Ovary (tissue), 9 donors: Measurements from ENCODE around the gene OR6F1. TPM values are rescaled to one million over a fixed set of nuclear protein-coding genes. Genes with fewer than 3 reads are reported as not detected.
"Not testable (repeated sequence)": the region's sequence is repeated elsewhere in the genome, so short reads cannot be mapped to it uniquely, and the experiment has no call there.

ENCODE experiments used
- DNase-seq, 5 donors: peaks; one replicate each; pipeline ENCODE4 v3.0.0-alpha.2; 2019 to 2020
- H3K27ac ChIP-seq, 2 donors: fragments of 200-600 bp; one replicate each; pipeline versions ENCODE4 v1.5.1 to v1.8.0; 2019 to 2022
- H3K27me3 ChIP-seq: fragments of 200-600 bp; one replicate; pipeline ENCODE4 v1.8.0; 2022
- H3K36me3 ChIP-seq: fragments of 200-600 bp; sonication (generic); one replicate; pipeline ENCODE4 v1.5.1; 2019
- H3K4me1 ChIP-seq: one replicate; pipeline ENCODE4 v1.8.1; 2013; ENCODE audit warnings: mild to moderate bottlenecking, moderate library complexity; ENCODE audit not compliant: insufficient read depth
- H3K4me3 ChIP-seq: fragments of 200-600 bp; sonication (generic); one replicate; pipeline ENCODE4 v1.5.1; 2017
- H3K9me3 ChIP-seq, 2 donors: fragments of 200-600 bp in 1 of 2; sonication (generic) in 1 of 2; one replicate each; pipeline versions ENCODE4 v1.5.1 to v1.8.1; 2013 to 2019; ENCODE audit warnings: mild to moderate bottlenecking in 1 of 2, moderate library complexity in 1 of 2
- EP300 ChIP-seq: sonication (generic); formaldehyde crosslinking; IDR thresholded peaks from one replicate; pipeline ENCODE4 v1.6.1; 2017; ENCODE audit warnings: antibody characterized with exemption
- POLR2A ChIP-seq: fragments of 450-650 bp; IDR thresholded peaks from one replicate; pipeline ENCODE4 v1.6.1; 2017; ENCODE audit warnings: antibody characterized with exemption, mild to moderate bottlenecking, moderate library complexity
- WGBS, 3 donors: extraction: QIAGEN DNeasy Blood & Tissue Kit in 1 of 3; methylation state at CpG; one replicate each; pipeline versions ENCODE4 v1.1.5 to v1.1.7; 2013 to 2017; 5-methylcytosine and 5-hydroxymethylcytosine counted together
- intact Hi-C, 4 donors: fragments of 100-400 bp; cut with DNase I; formaldehyde crosslinking; loops; one replicate each; pipeline versions ENCODE4 v1.11.0 to v1.15.1; 2022 to 2023
- polyA plus RNA-seq, 2 donors: library from polyadenylated mRNA; stranded (reverse); fragments of 200-250 nt in 1 of 2; fragments of 350-450 nt in 1 of 2; fragmentation: Illumina TruSeq in 1 of 2; extraction: RNeasy Lipid Tissue Mini Kit (QIAGEN cat#74804) in 1 of 2; gene quantifications; one replicate each; pipeline ENCODE4 v1.2.3, GENCODE V29; 2013 to 2014
- total RNA-seq, 7 donors: library from RNA; depleted of rRNA in 2 of 7; stranded (reverse); fragments of >200 nt in 2 of 7; fragmentation: NEBNext Ultra II Directional in 3 of 7; extraction: Animal tissue kit (Norgen Biotek cat#: 25700) in 3 of 7; gene quantifications; one replicate each; pipeline versions ENCODE4 v1.1.0 to v1.2.4, GENCODE V29; 2016 to 2023
- TF ChIP-seq, protein P1 (sequence below), 3 donors: fragments of 450-650 bp in 2 of 3; fragments of 200-600 bp in 1 of 3; IDR thresholded peaks; one replicate each; pipeline versions ENCODE4 v1.5.1 to v1.8.0; 2016 to 2022; ENCODE audit warnings: antibody characterized with exemption in 3 of 3, mild to moderate bottlenecking in 1 of 3
- donor health status: DM: no; HTN: no; CAD: no; lungs with moderate emphysema.
- donor health status: DM: no; HTN: no; CAD: no.
- donor health status: Bipolar disorder and iron deficiency.
- donor health status: DM: yes; HTN: yes; CAD: no.
- donor health status: DM: no; HTN: no; CAD: no.
- donor health status: DM: yes; HTN: yes; CAD: no.

The OR6F1 gene
- total and polyA plus RNA-seq, 9 donors, result not detected

DNA sequence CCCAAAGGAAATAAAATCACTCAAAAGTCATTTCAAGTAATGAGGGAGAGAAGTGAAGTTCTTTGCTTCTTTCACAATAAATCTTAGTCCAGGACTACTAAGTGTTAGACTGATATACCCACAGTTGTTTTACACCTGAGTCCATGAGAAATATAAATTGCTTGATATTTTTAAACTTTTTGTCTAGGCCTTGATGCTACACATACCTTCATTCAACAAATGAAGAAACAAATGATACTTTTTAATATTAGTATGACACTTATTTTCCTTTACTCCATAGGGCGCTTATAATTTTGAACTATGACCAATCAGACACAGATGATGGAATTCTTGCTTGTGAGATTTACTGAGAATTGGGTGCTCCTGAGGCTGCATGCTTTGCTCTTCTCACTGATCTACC lies 21.9 kb upstream of the OR6F1 start, which contains the start of gene OR14K1:
TSS of gene OR14K1 (plus strand) at position 301 of the 400 bp plus-strand sequence. CDS start at position 301, 0 bp downstream.
- H3K27ac ChIP-seq, result no peak within 1 kb of the TSS
- no peak for DNase-seq
- H3K27me3 ChIP-seq, result no peaks in the 10 kb centered on the region
- H3K4me3 ChIP-seq, result no peak within 1 kb of the TSS
- no peaks in the 10 kb centered on the region for H3K36me3 ChIP-seq
- TF ChIP-seq EP300 (no peak), POLR2A (no peak)
- TF ChIP-seq, protein P1, sequence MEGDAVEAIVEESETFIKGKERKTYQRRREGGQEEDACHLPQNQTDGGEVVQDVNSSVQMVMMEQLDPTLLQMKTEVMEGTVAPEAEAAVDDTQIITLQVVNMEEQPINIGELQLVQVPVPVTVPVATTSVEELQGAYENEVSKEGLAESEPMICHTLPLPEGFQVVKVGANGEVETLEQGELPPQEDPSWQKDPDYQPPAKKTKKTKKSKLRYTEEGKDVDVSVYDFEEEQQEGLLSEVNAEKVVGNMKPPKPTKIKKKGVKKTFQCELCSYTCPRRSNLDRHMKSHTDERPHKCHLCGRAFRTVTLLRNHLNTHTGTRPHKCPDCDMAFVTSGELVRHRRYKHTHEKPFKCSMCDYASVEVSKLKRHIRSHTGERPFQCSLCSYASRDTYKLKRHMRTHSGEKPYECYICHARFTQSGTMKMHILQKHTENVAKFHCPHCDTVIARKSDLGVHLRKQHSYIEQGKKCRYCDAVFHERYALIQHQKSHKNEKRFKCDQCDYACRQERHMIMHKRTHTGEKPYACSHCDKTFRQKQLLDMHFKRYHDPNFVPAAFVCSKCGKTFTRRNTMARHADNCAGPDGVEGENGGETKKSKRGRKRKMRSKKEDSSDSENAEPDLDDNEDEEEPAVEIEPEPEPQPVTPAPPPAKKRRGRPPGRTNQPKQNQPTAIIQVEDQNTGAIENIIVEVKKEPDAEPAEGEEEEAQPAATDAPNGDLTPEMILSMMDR (IDR thresholded peaks at IDR 0.05), result no peak
- 87 to 97% (median 90%) methylated on average over 1 of the region's 1 CpG for WGBS, 3 donors
- no peaks in the 10 kb centered on the region for H3K4me1 ChIP-seq
- no peaks in the 10 kb centered on the region for H3K9me3 ChIP-seq
- intact Hi-C loops, result no loop called here

DNA sequence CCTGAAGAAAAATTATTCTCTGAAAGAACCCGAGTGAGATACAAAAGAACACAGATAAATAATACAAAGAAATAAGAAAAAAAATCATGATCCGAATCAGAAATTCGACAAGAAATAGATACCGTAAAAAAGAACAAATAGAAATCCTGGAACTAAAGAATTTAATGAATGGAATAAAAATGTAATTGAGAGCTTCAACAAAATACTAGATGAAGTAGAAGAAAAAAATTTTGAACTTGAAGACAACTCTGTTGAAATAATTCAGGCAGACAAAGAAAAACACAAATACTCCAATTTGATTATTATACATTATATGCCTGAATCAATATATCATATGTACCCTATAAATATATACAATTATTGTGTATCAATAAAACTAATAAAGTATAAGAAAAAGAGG lies 4.8 kb upstream of the OR6F1 start:
- Histone ChIP-seq H3K27me3 (no peaks in the 10 kb centered on the region), H3K4me1 (no peaks in the 10 kb centered on the region), H3K36me3 (no peaks in the 10 kb centered on the region), H3K27ac (no peak overlapping the region), H3K4me3 (no peak overlapping the region), H3K9me3 (no peaks in the 10 kb centered on the region)
- TF ChIP-seq POLR2A, result no peak
- TF ChIP-seq EP300, result no peak
- TF ChIP-seq, protein P1 (IDR thresholded peaks at IDR 0.05), result no peak
- WGBS, 3 donors, result 87 to 91% (median 91%) methylated on average over 4 of the region's 4 CpGs
- no peak for DNase-seq
- intact Hi-C loops, result no loop called here

DNA sequence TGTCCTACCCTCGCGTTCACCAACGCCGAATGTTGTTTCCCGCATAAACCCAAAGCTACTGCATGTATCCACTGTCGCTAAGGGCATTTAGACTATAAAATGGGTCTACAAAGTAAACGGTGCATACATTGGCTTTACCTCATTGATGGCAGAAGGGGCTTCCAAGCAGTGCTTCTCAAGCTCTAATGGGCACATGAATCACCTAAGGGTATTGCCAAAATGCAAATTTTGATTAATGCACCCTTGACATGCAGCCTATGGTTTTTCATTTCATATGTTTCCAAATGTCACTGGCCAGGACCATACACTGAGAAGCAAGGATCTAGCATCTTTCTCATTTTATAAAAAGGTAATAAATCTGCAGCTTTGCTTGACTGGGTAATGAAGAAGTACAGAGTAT lies 2.7 kb downstream of the OR6F1 start:
- Histone ChIP-seq H3K27me3 (no peaks in the 10 kb centered on the region), H3K4me1 (no peaks in the 10 kb centered on the region), H3K27ac (no peak overlapping the region), H3K36me3 (no peaks in the 10 kb centered on the region), H3K9me3 (no peaks in the 10 kb centered on the region), H3K4me3 (no peak overlapping the region)
- no peak for DNase-seq
- 89 to 95% (median 91%) methylated on average over 7 of the region's 7 CpGs for WGBS, 3 donors
- intact Hi-C loops, result no loop called here
- TF ChIP-seq, protein P1 (IDR thresholded peaks at IDR 0.05), result no peak
- TF ChIP-seq POLR2A (no peak), EP300 (no peak)

DNA sequence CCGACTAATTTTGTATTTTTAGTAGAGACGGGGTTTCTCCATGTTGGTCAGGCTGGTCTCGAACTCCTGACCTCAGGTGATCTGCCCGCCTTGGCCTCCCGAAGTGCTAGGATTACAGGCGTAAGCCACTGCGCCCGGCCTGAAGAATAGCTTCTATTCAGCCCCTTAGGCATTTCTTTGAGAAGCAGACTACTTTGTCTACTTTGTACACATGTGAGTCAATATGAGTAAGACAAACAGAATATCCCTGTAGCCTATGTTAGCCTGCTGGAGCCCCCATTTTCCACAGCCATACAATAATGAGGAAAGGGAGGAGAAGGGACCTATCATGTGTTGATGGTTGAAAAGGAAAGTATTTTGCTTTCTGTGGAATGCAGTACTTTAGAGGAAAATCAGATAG lies 5.8 kb downstream of the OR6F1 start:
- H3K36me3 ChIP-seq, H3K27ac ChIP-seq, DNase-seq, H3K9me3 ChIP-seq, intact Hi-C loops, H3K27me3 ChIP-seq, H3K4me1 ChIP-seq, H3K4me3 ChIP-seq: not testable (repeated sequence)
- WGBS, 3 donors, result 90 to 96% (median 91%) methylated on average over 8 of the region's 8 CpGs

DNA sequence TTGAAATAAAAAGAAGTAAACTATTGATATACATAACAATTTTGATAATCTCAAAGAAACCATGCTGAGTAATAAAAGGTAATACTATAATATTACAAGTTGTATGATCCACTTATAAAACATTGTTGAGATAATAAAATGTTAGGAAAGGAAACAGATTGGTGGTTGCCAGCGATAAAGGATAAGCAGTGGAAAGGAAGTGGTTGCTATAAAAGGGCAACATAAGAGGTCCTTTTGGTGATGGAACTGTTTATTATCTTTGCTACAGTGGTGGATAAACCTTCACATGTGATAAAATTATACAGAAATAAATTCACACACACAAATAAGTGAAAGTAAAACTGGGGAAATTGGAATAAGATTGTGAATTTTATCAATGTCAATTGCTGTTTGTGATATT lies 15.1 kb downstream of the OR6F1 start:
- Histone ChIP-seq H3K4me3 (no peak overlapping the region), H3K9me3 (no peaks in the 10 kb centered on the region), H3K36me3 (no peaks in the 10 kb centered on the region), H3K4me1 (no peaks in the 10 kb centered on the region), H3K27ac (no peak overlapping the region), H3K27me3 (no peaks in the 10 kb centered on the region)
- intact Hi-C loops, result no loop called here
- TF ChIP-seq POLR2A, result no peak
- TF ChIP-seq, protein P1 (IDR thresholded peaks at IDR 0.05), result no peak
- TF ChIP-seq EP300, result no peak
- 77 to 80% (median 80%) methylated on average over 1 of the region's 1 CpG for WGBS, 3 donors
- DNase-seq, result no peak
